Nephron (organoid): Measurements from ENCODE around the gene EHD4.
A peak's percentile ranks its signal among the peaks of the same experiment; 100 is the strongest.

Experiments
- H3K27ac Mint-ChIP-seq, 3 experiments: 2 replicates each; pipeline ENCODE4 v1.8.0; 2020; ENCODE audit warnings: mixed read lengths in 3 of 3, mild to moderate bottlenecking in 2 of 3, moderate library complexity in 1 of 3
- H3K27me3 Mint-ChIP-seq: 2 replicates; pipeline ENCODE4 v1.8.0; 2021; ENCODE audit warnings: low read depth, mild to moderate bottlenecking, moderate library complexity, mixed read lengths
- H3K36me3 Mint-ChIP-seq: 2 replicates; pipeline ENCODE4 v1.8.0; 2020; ENCODE audit warnings: low read depth, mixed read lengths
- H3K4me1 Mint-ChIP-seq: 2 replicates; pipeline ENCODE4 v1.8.0; 2020; ENCODE audit warnings: mixed read lengths
- H3K4me3 Mint-ChIP-seq, 3 experiments: 2 replicates each; pipeline ENCODE4 v1.8.0; 2020; ENCODE audit warnings: mild to moderate bottlenecking in 3 of 3, mixed read lengths in 3 of 3, moderate library complexity in 2 of 3
- H3K9me3 Mint-ChIP-seq: 2 replicates; pipeline ENCODE4 v1.8.0; 2020; ENCODE audit warnings: mixed read lengths
- CTCF ChIP-seq, 3 experiments: fragments of 200-600 bp; sonication (generic); IDR thresholded peaks; one replicate each; pipeline ENCODE4 v1.5.0; 2021; ENCODE audit warnings: antibody characterized with exemption in 3 of 3; ENCODE audit not compliant: unreplicated experiment in 3 of 3

Gene EHD4

DNA sequence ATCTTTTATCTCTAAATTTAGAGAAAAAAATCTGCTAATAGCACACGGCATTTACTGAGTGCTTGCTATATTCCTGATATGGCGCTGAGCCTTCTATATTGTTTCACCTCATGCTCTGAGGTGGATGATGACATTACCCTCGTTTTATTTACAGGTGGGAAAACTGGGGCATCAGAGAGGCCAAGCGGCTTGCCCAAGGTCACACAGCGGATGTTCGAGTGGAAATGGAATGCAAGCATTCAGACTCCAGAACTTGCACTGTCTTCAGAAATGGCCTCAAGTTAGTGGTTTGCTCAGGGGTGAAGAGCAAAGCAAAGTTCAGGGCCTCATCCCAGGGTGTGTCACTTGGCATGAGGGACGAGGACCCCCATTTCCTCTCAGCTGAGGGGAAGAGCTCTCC, 17.3 kb downstream of the EHD4 start:
- no peaks in the 10 kb centered on the region for H3K36me3 Mint-ChIP-seq
- H3K4me1 Mint-ChIP-seq = peaks cover 38% of the 10 kb centered on the region
- no peaks in the 10 kb centered on the region for H3K9me3 Mint-ChIP-seq
- H3K27ac Mint-ChIP-seq = no peak overlapping the region
- no peak overlapping the region for H3K4me3 Mint-ChIP-seq
- no peak for TF ChIP-seq CTCF (IDR thresholded peaks at IDR 0.05; ENCODE audit: unreplicated experiment in 3 of 3)
- peaks cover 13% of the 10 kb centered on the region for H3K27me3 Mint-ChIP-seq

DNA sequence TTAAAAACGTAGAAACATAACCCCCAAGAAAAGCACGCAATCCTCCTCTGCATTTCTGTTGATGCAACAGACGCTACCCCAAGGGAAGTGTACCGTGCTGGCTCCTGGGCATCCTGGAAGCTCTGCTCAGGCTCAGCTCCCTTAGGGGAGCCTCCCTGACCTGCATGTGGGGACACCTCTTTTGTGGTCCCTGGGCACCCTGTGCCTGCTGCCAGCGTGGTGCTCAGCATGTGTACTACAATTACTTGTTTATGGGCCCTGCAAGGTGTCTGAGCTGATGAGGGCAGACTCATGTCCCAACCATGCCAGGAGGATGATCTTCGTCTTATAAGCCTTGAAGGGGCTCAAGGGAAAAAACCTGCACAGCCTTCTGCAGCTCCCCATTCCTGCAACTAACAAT, 18.3 kb downstream of the EHD4 start:
- no peak overlapping the region for H3K27ac Mint-ChIP-seq
- TF ChIP-seq CTCF (IDR thresholded peaks at IDR 0.05; ENCODE audit: unreplicated experiment in 3 of 3) = no peak
- peaks cover 13% of the 10 kb centered on the region for H3K27me3 Mint-ChIP-seq

DNA sequence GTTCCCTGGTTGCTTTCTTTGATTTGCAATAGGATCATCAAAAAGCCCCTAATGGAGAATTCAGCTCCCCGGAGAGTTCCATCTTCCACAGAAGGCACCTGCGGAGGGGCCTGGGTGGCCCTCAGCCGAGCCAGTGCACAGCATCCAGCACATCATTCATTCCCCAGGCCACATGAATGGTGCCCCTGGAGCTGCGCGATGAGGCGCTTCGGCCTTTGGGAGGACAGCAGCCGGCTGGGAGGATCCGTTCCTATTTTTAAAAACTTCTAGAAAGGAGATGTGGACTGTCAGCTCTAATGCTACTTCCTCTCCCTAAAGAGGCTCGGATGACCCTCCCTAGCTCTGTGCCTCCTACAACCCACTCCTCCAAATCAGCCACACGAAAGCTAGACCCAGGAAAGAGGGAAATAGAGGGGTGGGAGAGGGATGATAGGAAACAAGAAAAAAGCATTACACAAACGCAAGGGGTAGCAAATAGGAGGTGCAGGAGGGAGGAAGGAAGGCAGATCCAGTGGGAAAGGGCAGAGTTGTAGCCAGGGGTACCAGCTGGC, 20.3 kb downstream of the EHD4 start:
- H3K36me3 Mint-ChIP-seq = no peaks in the 10 kb centered on the region
- peaks cover 35% of the 10 kb centered on the region for H3K4me1 Mint-ChIP-seq
- no peak overlapping the region for H3K4me3 Mint-ChIP-seq
- no peak for TF ChIP-seq CTCF (IDR thresholded peaks at IDR 0.05; ENCODE audit: unreplicated experiment in 3 of 3)
- peaks cover 9% of the 10 kb centered on the region for H3K27me3 Mint-ChIP-seq
- no peaks in the 10 kb centered on the region for H3K9me3 Mint-ChIP-seq
- H3K27ac Mint-ChIP-seq = peak overlapping the region in 1 of 3 experiments; percentile 57

More for the DNA sequence above, 18.3 kb downstream of the EHD4 start:
- Mint-ChIP-seq H3K4me3 (no peak overlapping the region), H3K36me3 (no peaks in the 10 kb centered on the region), H3K9me3 (no peaks in the 10 kb centered on the region), H3K4me1 (peaks cover 40% of the 10 kb centered on the region)

DNA sequence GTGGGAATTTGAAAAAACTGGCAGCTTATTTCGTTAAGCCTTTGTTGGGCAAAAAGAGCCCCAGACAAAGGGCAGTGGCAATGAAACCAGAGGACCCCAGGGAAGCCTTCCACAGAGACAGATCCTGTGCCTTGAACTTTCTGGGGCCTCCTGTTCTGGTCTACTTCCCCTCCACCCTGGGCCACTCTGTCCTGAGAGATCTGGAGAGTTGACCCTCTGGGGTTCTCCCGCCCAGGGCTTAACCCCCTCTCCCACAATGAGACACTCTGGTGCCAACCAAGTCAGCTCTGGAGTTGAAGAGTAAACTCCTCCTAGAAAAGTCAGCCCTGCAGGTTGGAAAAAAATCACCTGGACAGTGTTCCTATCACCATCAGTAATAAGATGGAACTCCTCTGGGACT, 20.8 kb downstream of the EHD4 start:
- peak overlapping the region in 1 of 3 experiments; percentile 43 for H3K27ac Mint-ChIP-seq
- H3K4me1 Mint-ChIP-seq = peaks cover 33% of the 10 kb centered on the region
- no peaks in the 10 kb centered on the region for H3K36me3 Mint-ChIP-seq
- no peak overlapping the region for H3K4me3 Mint-ChIP-seq
- no peaks in the 10 kb centered on the region for H3K9me3 Mint-ChIP-seq
- peaks cover 4% of the 10 kb centered on the region for H3K27me3 Mint-ChIP-seq
- TF ChIP-seq CTCF (IDR thresholded peaks at IDR 0.05; ENCODE audit: unreplicated experiment in 3 of 3) = no peak

DNA sequence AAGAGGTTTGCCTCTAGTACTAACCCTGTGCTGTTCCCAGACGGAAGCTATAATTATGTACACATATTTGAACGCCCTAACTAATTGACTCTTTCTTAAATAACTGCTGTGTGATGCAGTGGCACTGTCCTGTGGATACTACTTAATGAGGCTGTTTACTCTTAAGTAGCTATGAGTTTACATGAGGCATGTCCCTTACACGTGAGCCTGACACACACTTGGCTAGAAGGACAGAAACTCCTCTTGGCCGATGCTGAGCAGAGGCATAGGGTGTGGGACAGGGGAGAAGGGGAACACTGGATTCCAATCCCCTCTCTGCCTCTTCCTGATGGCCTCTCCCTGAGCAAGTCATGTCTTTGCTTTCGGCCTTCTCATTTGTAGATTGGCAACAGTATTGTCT, 21.9 kb downstream of the EHD4 start:
- Mint-ChIP-seq H3K4me3 (no peak overlapping the region), H3K36me3 (no peaks in the 10 kb centered on the region), H3K4me1 (peaks cover 33% of the 10 kb centered on the region), H3K27me3 (peaks cover 3% of the 10 kb centered on the region), H3K9me3 (no peaks in the 10 kb centered on the region), H3K27ac (peak overlapping the region; percentile 12 to 71 (median 29))
- no peak for TF ChIP-seq CTCF (IDR thresholded peaks at IDR 0.05; ENCODE audit: unreplicated experiment in 3 of 3)

- no peak for TF ChIP-seq CTCF (IDR thresholded peaks at IDR 0.05; ENCODE audit: unreplicated experiment in 3 of 3)
- no peak overlapping the region for H3K4me3 Mint-ChIP-seq
- H3K9me3 Mint-ChIP-seq = no peaks in the 10 kb centered on the region
- H3K36me3 Mint-ChIP-seq = no peaks in the 10 kb centered on the region
- H3K4me1 Mint-ChIP-seq = peaks cover 35% of the 10 kb centered on the region
- H3K27ac Mint-ChIP-seq = peak overlapping the region; percentile 12 to 71 (median 29)
- H3K27me3 Mint-ChIP-seq = peaks cover 3% of the 10 kb centered on the region
Observed at GRCh38 chr15:41950127-41950483, 22.3 kb downstream of the EHD4 start.
